RWPE2 (cell line): Measurements from ENCODE around the gene BCL7C.

ENCODE experiments used
- ATAC-seq: fragments of 200-7000 bp; cut with Tn5 transposase; 3 replicates; pipeline ENCODE4 v1.9.1; 2021; ENCODE audit warnings: low read depth
- DNase-seq: peaks from one replicate; pipeline ENCODE4 v3.0.0-alpha.2; 2020; ENCODE audit warnings: low spot score
- H3K27ac ChIP-seq: fragments of 450-650 bp; 2 replicates; pipeline ENCODE4 v1.5.1; 2017; ENCODE audit warnings: mild to moderate bottlenecking; ENCODE audit not compliant: poor library complexity, severe bottlenecking
- H3K27me3 ChIP-seq: fragments of 250-450 bp; sonication (Bioruptor Pico); 2 replicates; pipeline ENCODE4 v1.5.1; 2021; ENCODE audit warnings: mild to moderate bottlenecking, moderate library complexity; ENCODE audit not compliant: insufficient read depth, poor library complexity, severe bottlenecking
- H3K36me3 ChIP-seq: fragments of 250-450 bp; sonication (Bioruptor Pico); 2 replicates; pipeline ENCODE4 v1.5.1; 2020; ENCODE audit warnings: low read depth, mild to moderate bottlenecking, moderate library complexity
- H3K4me1 ChIP-seq: fragments of 250-450 bp; sonication (Bioruptor Pico); 2 replicates; pipeline ENCODE4 v1.5.1; 2021; ENCODE audit warnings: mild to moderate bottlenecking, moderate library complexity; ENCODE audit not compliant: insufficient read depth, poor library complexity, severe bottlenecking
- H3K4me3 ChIP-seq: fragments of 250-450 bp; sonication (Bioruptor Pico); 2 replicates; pipeline ENCODE4 v1.5.1; 2021; ENCODE audit warnings: mild to moderate bottlenecking, moderate library complexity; ENCODE audit not compliant: severe bottlenecking
- H3K9me3 ChIP-seq: fragments of 250-450 bp; sonication (Bioruptor Pico); 2 replicates; pipeline ENCODE4 v1.5.1; 2021; ENCODE audit warnings: mild to moderate bottlenecking, moderate library complexity; ENCODE audit not compliant: severe bottlenecking
- TF ChIP-seq, protein P1 (sequence below): fragments of 450-650 bp; IDR thresholded peaks from one replicate; pipeline ENCODE4 v1.5.1; 2017; ENCODE audit warnings: mild to moderate bottlenecking, moderate library complexity; ENCODE audit not compliant: poor library complexity, severe bottlenecking

Gene BCL7C

DNA sequence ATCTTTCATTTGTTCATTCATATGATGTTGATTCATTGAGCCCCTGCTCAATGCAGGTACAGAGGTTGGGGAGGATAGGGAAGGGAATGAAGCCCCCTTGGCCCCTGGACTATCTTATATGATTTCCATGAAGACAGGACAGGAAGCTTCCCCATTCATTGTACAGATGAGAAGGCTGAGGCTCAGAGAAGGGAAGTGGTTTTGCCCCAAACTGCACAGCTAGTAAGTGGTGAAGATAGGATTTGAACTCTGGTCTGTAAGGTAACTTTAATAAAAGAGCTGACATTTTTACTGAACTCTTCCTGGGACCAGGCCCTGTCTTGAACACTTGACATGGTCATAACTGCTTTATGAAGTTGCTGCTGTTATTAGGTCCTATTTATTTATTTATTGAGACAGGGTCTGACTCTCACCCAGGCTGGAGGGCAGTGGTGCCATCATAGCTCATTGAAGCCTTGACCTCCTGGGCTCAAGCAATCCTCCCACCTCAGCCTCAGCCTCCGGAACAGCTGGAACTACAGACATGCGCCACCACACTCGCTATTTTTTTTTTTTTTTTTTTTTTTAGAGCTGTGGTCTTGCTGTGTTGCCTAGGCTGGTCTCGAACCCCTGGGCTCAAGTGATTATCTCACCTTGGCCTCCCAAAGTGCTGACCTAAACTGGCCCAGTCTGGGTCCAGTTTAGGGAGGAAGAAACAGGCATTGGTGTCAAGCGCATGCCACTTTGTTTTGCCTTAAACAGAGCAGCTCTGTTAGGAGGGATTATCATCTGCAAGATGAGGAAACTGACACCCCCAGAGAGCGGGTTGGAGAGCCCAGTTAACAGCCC is 7.5 kb upstream of the BCL7C start:
- Histone ChIP-seq H3K9me3 (no peaks in the 10 kb centered on the region), H3K4me1 (peaks cover 11% of the 10 kb centered on the region), H3K36me3 (no peaks in the 10 kb centered on the region), H3K27ac (peak overlapping the region; percentile 38), H3K4me3 (peak overlapping the region; percentile 40), H3K27me3 (no peaks in the 10 kb centered on the region)
- DNase-seq (no peak), ATAC-seq (no peak)
- TF ChIP-seq, protein P1, sequence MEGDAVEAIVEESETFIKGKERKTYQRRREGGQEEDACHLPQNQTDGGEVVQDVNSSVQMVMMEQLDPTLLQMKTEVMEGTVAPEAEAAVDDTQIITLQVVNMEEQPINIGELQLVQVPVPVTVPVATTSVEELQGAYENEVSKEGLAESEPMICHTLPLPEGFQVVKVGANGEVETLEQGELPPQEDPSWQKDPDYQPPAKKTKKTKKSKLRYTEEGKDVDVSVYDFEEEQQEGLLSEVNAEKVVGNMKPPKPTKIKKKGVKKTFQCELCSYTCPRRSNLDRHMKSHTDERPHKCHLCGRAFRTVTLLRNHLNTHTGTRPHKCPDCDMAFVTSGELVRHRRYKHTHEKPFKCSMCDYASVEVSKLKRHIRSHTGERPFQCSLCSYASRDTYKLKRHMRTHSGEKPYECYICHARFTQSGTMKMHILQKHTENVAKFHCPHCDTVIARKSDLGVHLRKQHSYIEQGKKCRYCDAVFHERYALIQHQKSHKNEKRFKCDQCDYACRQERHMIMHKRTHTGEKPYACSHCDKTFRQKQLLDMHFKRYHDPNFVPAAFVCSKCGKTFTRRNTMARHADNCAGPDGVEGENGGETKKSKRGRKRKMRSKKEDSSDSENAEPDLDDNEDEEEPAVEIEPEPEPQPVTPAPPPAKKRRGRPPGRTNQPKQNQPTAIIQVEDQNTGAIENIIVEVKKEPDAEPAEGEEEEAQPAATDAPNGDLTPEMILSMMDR: no peak

DNA sequence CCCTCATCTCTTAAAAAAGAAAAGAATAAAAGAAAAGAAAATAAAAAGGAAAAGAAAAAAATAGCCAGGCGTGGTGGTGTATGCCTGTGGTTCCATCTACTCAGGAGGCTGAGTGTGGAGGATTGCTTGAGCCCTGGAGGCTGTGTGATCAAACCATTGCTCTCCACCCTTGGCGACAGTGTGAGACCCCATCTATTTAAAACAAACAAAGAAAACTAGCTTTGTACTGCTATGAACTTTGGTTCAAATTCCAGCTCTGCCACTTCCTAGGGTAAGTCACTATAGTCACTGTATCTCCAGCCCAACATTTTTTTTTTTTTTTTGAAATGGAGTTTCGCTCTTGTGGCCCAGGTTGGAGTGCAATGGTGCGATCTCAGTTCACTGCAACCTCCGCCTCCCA is 6.7 kb upstream of the BCL7C start:
- no peaks in the 10 kb centered on the region for H3K27me3 ChIP-seq
- no peak for ATAC-seq
- no peaks in the 10 kb centered on the region for H3K9me3 ChIP-seq
- TF ChIP-seq, protein P1: no peak
- H3K27ac ChIP-seq: no peak overlapping the region
- H3K4me1 ChIP-seq: peaks cover 15% of the 10 kb centered on the region
- H3K4me3 ChIP-seq: no peak overlapping the region
- no peaks in the 10 kb centered on the region for H3K36me3 ChIP-seq
- DNase-seq: no peak

DNA sequence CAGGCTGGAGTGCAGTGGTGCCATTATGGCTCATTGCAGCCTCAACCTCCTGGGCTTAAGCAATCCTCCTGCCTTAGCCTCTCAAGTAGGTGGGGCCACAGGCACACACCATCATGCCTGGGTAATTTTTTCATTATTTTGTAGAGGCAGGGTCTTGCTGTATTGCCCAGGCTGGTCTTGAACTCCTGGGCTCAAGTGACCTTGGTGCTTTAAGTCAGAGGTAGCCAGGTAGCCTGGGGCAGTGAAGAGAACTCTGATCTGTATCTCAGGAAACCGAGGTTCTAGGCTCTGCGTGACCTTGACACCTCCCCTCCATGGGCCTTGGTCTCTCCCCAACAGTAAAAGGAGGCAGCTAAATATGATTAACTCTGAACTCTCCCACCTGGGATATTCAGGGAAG is 5.9 kb upstream of the BCL7C start:
- no peaks in the 10 kb centered on the region for H3K27me3 ChIP-seq
- peaks cover 23% of the 10 kb centered on the region for H3K4me1 ChIP-seq
- H3K36me3 ChIP-seq: no peaks in the 10 kb centered on the region
- TF ChIP-seq, protein P1: no peak
- ATAC-seq: no peak
- DNase-seq: no peak
- H3K9me3 ChIP-seq: no peaks in the 10 kb centered on the region
- no peak overlapping the region for H3K27ac ChIP-seq
- H3K4me3 ChIP-seq: no peak overlapping the region

DNA sequence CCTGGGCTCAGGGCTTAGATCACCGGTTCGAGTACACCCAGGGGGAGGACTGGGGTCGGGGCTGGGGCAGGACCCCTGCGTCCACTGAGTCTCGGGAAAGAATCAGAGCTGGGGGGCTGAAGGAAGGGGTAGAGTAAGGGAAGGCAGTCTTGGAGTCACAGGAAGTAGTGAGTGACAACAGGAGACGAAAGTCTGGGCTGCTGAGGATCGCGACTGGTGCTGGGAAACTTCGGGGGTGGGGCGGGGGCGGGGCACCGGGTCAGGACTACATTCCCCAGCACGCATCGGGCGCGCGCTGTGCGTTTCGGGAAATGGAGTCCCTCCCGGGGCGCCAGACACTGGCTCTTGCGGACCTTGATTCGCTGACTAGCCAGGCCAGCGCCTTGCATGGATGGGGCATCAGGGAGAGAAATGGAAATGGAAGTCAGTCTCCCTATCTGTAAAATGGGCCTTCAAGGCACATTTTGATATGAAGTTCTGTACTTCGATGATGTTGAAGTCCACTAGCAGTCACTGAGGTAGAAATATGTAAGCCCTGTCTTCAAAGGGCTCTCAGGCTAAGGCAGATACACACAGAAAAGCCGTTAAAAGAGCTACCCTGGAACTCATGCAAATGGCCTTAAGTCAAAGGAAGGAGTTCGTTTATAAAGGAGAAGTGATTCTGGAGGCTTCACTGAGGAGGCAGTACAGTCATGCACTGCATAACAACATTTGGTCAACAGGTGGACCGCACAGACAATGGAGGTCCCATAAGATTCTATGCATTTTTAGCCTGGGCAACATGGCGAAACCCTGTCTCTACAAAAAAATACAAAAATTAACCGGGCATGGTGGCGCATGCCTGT is 3.2 kb upstream of the BCL7C start:
- DNase-seq (peak; percentile 91), ATAC-seq (peak; percentile 59)
- H3K36me3 ChIP-seq: no peaks in the 10 kb centered on the region
- peaks cover 21% of the 10 kb centered on the region for H3K4me1 ChIP-seq
- no peaks in the 10 kb centered on the region for H3K9me3 ChIP-seq
- peak overlapping the region; percentile 63 for H3K4me3 ChIP-seq
- peak overlapping the region; percentile 92 for H3K27ac ChIP-seq
- TF ChIP-seq, protein P1: no peak
- H3K27me3 ChIP-seq: no peaks in the 10 kb centered on the region
